GM23338 (cell line): ENCODE results near the gene EPB41L4A. TPM values are rescaled to one million over a fixed set of nuclear protein-coding genes. Genes with fewer than 3 reads are reported as not detected.

Experiments used
- ATAC-seq: fragments of 200-7000 bp; cut with Tn5 transposase; 3 replicates; pipeline ENCODE4 v1.9.1; 2020
- DNase-seq: peaks from one replicate; pipeline ENCODE4 v3.0.0-alpha.2; 2015; ENCODE audit warnings: low spot score
- H2AFZ ChIP-seq: fragments of 200-600 bp; sonication (generic); 2 replicates; pipeline ENCODE4 v1.8.0; 2016; ENCODE audit warnings: antibody characterized with exemption, mild to moderate bottlenecking, moderate library complexity
- H3F3A ChIP-seq: fragments of 200-600 bp; sonication (generic); replicated peaks from 2 replicates; pipeline ENCODE4 v1.8.0; 2017; ENCODE audit warnings: antibody characterized with exemption, mixed run types, low read depth
- H3K27ac ChIP-seq: fragments of 200-600 bp; sonication (generic); 2 replicates; pipeline ENCODE4 v1.6.1; 2016; ENCODE audit warnings: low read depth
- H3K27me3 ChIP-seq: fragments of 200-600 bp; sonication (generic); 2 replicates; pipeline ENCODE4 v1.8.0; 2016; ENCODE audit warnings: mild to moderate bottlenecking, mixed run types, moderate library complexity; ENCODE audit not compliant: insufficient read depth
- H3K36me3 ChIP-seq: fragments of 200-600 bp; sonication (generic); 2 replicates; pipeline ENCODE4 v1.8.0; 2016; ENCODE audit warnings: mild to moderate bottlenecking; ENCODE audit not compliant: insufficient read depth
- H3K4me1 ChIP-seq: fragments of 200-600 bp; sonication (generic); 2 replicates; pipeline ENCODE4 v1.8.0; 2016; ENCODE audit warnings: mild to moderate bottlenecking, moderate library complexity; ENCODE audit not compliant: insufficient read depth
- H3K4me2 ChIP-seq: fragments of 200-600 bp; sonication (generic); 2 replicates; pipeline ENCODE4 v1.7.1; 2017; ENCODE audit warnings: mixed run types
- H3K4me3 ChIP-seq: fragments of 200-600 bp; sonication (generic); 2 replicates; pipeline ENCODE4 v1.6.1; 2016; ENCODE audit warnings: mixed run types
- H3K79me2 ChIP-seq: fragments of 200-600 bp; sonication (generic); replicated peaks from 2 replicates; pipeline ENCODE4 v1.8.0; 2017; ENCODE audit warnings: mild to moderate bottlenecking; ENCODE audit not compliant: insufficient read depth
- H3K9me2 ChIP-seq: fragments of 200-600 bp; sonication (generic); 2 replicates; pipeline ENCODE4 v1.8.0; 2017; ENCODE audit not compliant: insufficient read depth
- H4K20me1 ChIP-seq: fragments of 200-600 bp; sonication (generic); replicated peaks from 2 replicates; pipeline ENCODE4 v1.8.0; 2017; ENCODE audit warnings: mild to moderate bottlenecking; ENCODE audit not compliant: insufficient read depth
- H3K27ac Mint-ChIP-seq: 2 replicates; pipeline ENCODE4 v1.8.0; 2020; ENCODE audit warnings: inconsistent platforms, mild to moderate bottlenecking, moderate library complexity, mixed read lengths
- H3K27me3 Mint-ChIP-seq: 3 replicates; pipeline ENCODE4 v1.8.0; 2022; ENCODE audit warnings: low read depth, mild to moderate bottlenecking, moderate library complexity, mixed read lengths, inconsistent platforms; ENCODE audit not compliant: insufficient read depth, poor library complexity
- H3K36me3 Mint-ChIP-seq: 3 replicates; pipeline ENCODE4 v1.8.0; 2021; ENCODE audit warnings: low read depth, mild to moderate bottlenecking, inconsistent platforms, moderate library complexity, mixed read lengths
- H3K4me1 Mint-ChIP-seq: 3 replicates; pipeline ENCODE4 v1.8.0; 2020; ENCODE audit warnings: mild to moderate bottlenecking, inconsistent platforms, mixed read lengths
- H3K4me3 Mint-ChIP-seq: 3 replicates; pipeline ENCODE4 v1.8.0; 2021; ENCODE audit warnings: moderate library complexity, mild to moderate bottlenecking, inconsistent platforms, mixed read lengths
- H3K9me3 Mint-ChIP-seq: 3 replicates; pipeline ENCODE4 v1.8.0; 2020; ENCODE audit warnings: moderate library complexity, mild to moderate bottlenecking, inconsistent platforms, mixed read lengths
- CTCF ChIP-seq, 2 experiments: fragments of 200-600 bp in 1 of 2; sonication (generic) in 1 of 2; conservative IDR thresholded peaks; 2 replicates each; pipeline versions ENCODE4 v1.5.1 to v1.6.1; 2016 to 2017; ENCODE audit warnings: antibody characterized with exemption in 2 of 2, low read depth in 2 of 2, mild to moderate bottlenecking in 2 of 2, moderate library complexity in 1 of 2
- NANOG ChIP-seq: IDR thresholded peaks from 2 replicates; pipeline ENCODE4 v1.6.1; 2016; ENCODE audit warnings: antibody characterized with exemption, borderline replicate concordance
- REST ChIP-seq: IDR thresholded peaks from one replicate; pipeline ENCODE4 v1.6.1; 2018; ENCODE audit warnings: antibody characterized with exemption; ENCODE audit not compliant: unreplicated experiment
- STAT1 ChIP-seq: IDR thresholded peaks from one replicate; pipeline ENCODE4 v1.6.1; 2016; ENCODE audit warnings: antibody characterized with exemption; ENCODE audit not compliant: unreplicated experiment
- ZNF331 ChIP-seq: fragments of 250-450 bp; sonication (Bioruptor Pico); IDR thresholded peaks from 2 replicates; pipeline ENCODE4 v1.5.0; 2020; ENCODE audit warnings: low read depth, mild to moderate bottlenecking, moderate library complexity
- ZNF462 ChIP-seq: fragments of 250-450 bp; sonication (Bioruptor Pico); IDR thresholded peaks from 2 replicates; pipeline ENCODE4 v1.5.0; 2020; ENCODE audit warnings: mild to moderate bottlenecking, moderate library complexity
- polyA plus RNA-seq: library from polyadenylated mRNA; unstranded; fragments of >200 nt; fragmentation: Nextera tagmentation; extraction: Ambion mirVana; gene quantifications from 2 replicates; pipeline ENCODE4 v1.2.1, GENCODE V29; 2016
- total RNA-seq: library from RNA; depleted of rRNA; stranded (reverse); fragments of >200 nt; shearing (Covaris generic); gene quantifications from 2 replicates; pipeline ENCODE4 v1.2.3, GENCODE V29; 2014

Gene EPB41L4A
- total and polyA plus RNA-seq, 2 experiments from 2014 or later = 5.7 to 6.0 TPM

- no peaks in the 10 kb centered on the region for H3K9me2 ChIP-seq
- no peak overlapping the region for H3K4me3 ChIP-seq
- no peak overlapping the region for H3K27ac ChIP-seq
- TF ChIP-seq ZNF331 (CRISPR knock-in tag) = no peak
- no peak for TF ChIP-seq STAT1
- TF ChIP-seq CTCF (conservative IDR thresholded peaks at IDR 0.05; ENCODE audit: low read depth in 2 of 2) = no peak
- no peak for TF ChIP-seq REST
- TF ChIP-seq ZNF462 (CRISPR knock-in tag) = no peak
- no peak for TF ChIP-seq NANOG
- H3K4me1 ChIP-seq = no peaks in the 10 kb centered on the region
- Mint-ChIP-seq H3K4me1 (peaks cover 19% of the 10 kb centered on the region; the same call in 2 of the 3 replicates), H3K27ac (no peak overlapping the region), H3K27me3 (no peaks in the 10 kb centered on the region), H3K36me3 (no peaks in the 10 kb centered on the region), H3K4me3 (no peak overlapping the region), H3K9me3 (no peaks in the 10 kb centered on the region)
- H3F3A ChIP-seq = no peaks in the 10 kb centered on the region
- H4K20me1 ChIP-seq = no peaks in the 10 kb centered on the region
- H3K36me3 ChIP-seq = no peaks in the 10 kb centered on the region
- DNase-seq (peak; percentile 14), ATAC-seq (peak; percentile 36; the same call in 2 of the 3 replicates)
- H2AFZ ChIP-seq = no peak overlapping the region
- no peaks in the 10 kb centered on the region for H3K79me2 ChIP-seq
- H3K27me3 ChIP-seq = no peaks in the 10 kb centered on the region
- H3K4me2 ChIP-seq = no peak overlapping the region
Measured at GRCh38 chr5:112388074-112388473, 31.0 kb downstream of the EPB41L4A start.
